Measurements from ENCODE around the gene PSTPIP1. TPM values are rescaled to one million over a fixed set of nuclear protein-coding genes. Genes with fewer than 3 reads are reported as not detected.
A peak's percentile ranks its signal among the peaks of the same experiment; 100 is the strongest.

The PSTPIP1 gene
- total and polyA plus RNA-seq, 9 of the 15 experiments (the other 6 are each of a cell fraction or from before 2014, with no cell fraction given), result not detected

DNA sequence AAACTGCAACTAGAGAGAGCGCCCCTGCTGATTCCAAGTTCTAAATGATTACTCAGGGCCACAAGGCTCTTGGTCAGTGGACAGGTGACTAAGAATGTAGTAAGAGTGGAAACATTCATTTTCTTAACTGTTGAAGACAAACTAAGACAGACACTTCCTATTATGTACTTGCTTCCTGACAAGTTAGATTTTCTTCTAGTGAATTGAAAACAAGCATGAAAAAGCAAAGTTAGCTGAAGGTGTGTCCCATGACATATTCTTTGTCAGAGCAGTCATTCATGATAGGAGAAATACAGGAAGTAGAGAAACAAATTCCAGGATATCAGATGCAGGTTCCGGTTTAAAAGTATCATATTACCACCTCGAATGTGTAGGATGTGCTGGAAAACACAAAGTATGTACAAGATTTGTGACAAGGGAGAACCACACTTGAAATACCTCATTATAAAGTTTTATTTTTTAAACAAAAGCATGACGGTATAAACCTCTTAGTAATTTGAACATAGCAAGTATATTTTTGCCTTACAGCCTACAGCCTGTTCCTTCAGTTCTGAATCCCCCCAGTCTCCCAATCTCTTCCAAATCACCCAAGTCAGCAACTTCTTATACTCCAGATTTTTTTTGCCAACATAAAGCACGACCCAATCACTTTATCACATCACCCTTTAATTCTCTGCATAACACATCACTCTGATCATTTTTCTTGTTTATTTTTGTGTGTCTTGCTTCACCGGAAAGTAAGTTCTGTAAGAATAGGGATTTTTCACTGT, 69.8 kb downstream of the PSTPIP1 start (continued):
- no peak for TF ChIP-seq ZNF311 (CRISPR knock-in tag; IDR thresholded peaks at IDR 0.05)
- TF ChIP-seq PCBP2 (IDR thresholded peaks at IDR 0.05; ENCODE audit: low read depth, low read length, poor library complexity, severe bottlenecking), result no peak
- no peak for TF ChIP-seq ZNF175 (CRISPR knock-in tag; IDR thresholded peaks at IDR 0.05; ENCODE audit: low read depth)
- TF ChIP-seq ARID1B (IDR thresholded peaks at IDR 0.05), result peak; percentile 40; the same call in 1 of the 2 replicates
- TF ChIP-seq ZNF780A (CRISPR knock-in tag; IDR thresholded peaks at IDR 0.05), result no peak
- TF ChIP-seq, protein P1, sequence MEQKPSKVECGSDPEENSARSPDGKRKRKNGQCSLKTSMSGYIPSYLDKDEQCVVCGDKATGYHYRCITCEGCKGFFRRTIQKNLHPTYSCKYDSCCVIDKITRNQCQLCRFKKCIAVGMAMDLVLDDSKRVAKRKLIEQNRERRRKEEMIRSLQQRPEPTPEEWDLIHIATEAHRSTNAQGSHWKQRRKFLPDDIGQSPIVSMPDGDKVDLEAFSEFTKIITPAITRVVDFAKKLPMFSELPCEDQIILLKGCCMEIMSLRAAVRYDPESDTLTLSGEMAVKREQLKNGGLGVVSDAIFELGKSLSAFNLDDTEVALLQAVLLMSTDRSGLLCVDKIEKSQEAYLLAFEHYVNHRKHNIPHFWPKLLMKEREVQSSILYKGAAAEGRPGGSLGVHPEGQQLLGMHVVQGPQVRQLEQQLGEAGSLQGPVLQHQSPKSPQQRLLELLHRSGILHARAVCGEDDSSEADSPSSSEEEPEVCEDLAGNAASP (IDR thresholded peaks at IDR 0.05), result no peak
- TF ChIP-seq ZNF57 (CRISPR knock-in tag; IDR thresholded peaks at IDR 0.05), result no peak
- TF ChIP-seq, protein P2, sequence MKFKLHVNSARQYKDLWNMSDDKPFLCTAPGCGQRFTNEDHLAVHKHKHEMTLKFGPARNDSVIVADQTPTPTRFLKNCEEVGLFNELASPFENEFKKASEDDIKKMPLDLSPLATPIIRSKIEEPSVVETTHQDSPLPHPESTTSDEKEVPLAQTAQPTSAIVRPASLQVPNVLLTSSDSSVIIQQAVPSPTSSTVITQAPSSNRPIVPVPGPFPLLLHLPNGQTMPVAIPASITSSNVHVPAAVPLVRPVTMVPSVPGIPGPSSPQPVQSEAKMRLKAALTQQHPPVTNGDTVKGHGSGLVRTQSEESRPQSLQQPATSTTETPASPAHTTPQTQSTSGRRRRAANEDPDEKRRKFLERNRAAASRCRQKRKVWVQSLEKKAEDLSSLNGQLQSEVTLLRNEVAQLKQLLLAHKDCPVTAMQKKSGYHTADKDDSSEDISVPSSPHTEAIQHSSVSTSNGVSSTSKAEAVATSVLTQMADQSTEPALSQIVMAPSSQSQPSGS (CRISPR knock-in tag; IDR thresholded peaks at IDR 0.05), result no peak

All from K562 (cell line).